ENCODE data around the gene RFWD3. TPM values are rescaled to one million over a fixed set of nuclear protein-coding genes. Genes with fewer than 3 reads are reported as not detected.

The RFWD3 gene
- total and polyA plus RNA-seq, 2 experiments from 2014 or later: 8.2 to 11.1 TPM

- no peaks in the 10 kb centered on the region for H3K9me3 ChIP-seq (ENCODE audit: low read depth)
- no peak overlapping the region for H3K27ac ChIP-seq
- no peaks in the 10 kb centered on the region for H3K4me1 ChIP-seq (ENCODE audit: low read depth)
- TF ChIP-seq CTCF (IDR thresholded peaks at IDR 0.05; ENCODE audit: low read depth, low read length): no peak
- H3K27me3 ChIP-seq: no peaks in the 10 kb centered on the region
- no peaks in the 10 kb centered on the region for H3K36me3 ChIP-seq
- no peak overlapping the region for H3K4me3 ChIP-seq
- DNase-seq (ENCODE audit: low read depth in 1 of 2, low spot score in 1 of 2): no peak
Observed at GRCh38 chr16:74583926-74584666, 82.6 kb downstream of the RFWD3 start.

GRCh38 chr16:74582970-74583369, 83.7 kb downstream of the RFWD3 start:
- no peak for TF ChIP-seq CTCF (IDR thresholded peaks at IDR 0.05; ENCODE audit: low read depth, low read length)
- Histone ChIP-seq H3K36me3 (no peaks in the 10 kb centered on the region), H3K4me3 (no peak overlapping the region), H3K4me1 (ENCODE audit: low read depth) (no peaks in the 10 kb centered on the region), H3K27me3 (no peaks in the 10 kb centered on the region), H3K27ac (no peak overlapping the region), H3K9me3 (ENCODE audit: low read depth) (no peaks in the 10 kb centered on the region)
- DNase-seq (ENCODE audit: low read depth in 1 of 2, low spot score in 1 of 2): no peak

GRCh38 chr16:74580833-74581232, 85.8 kb downstream of the RFWD3 start:
- no peaks in the 10 kb centered on the region for H3K27me3 ChIP-seq
- TF ChIP-seq CTCF (IDR thresholded peaks at IDR 0.05; ENCODE audit: low read depth, low read length): no peak
- no peak overlapping the region for H3K4me3 ChIP-seq
- no peaks in the 10 kb centered on the region for H3K9me3 ChIP-seq (ENCODE audit: low read depth)
- H3K4me1 ChIP-seq (ENCODE audit: low read depth): no peaks in the 10 kb centered on the region
- no peaks in the 10 kb centered on the region for H3K36me3 ChIP-seq
- no peak overlapping the region for H3K27ac ChIP-seq
- no peak for DNase-seq (ENCODE audit: low read depth in 1 of 2, low spot score in 1 of 2)

- Histone ChIP-seq H3K9me3 (ENCODE audit: low read depth) (no peaks in the 10 kb centered on the region), H3K4me3 (no peak overlapping the region), H3K4me1 (ENCODE audit: low read depth) (no peaks in the 10 kb centered on the region), H3K27me3 (no peaks in the 10 kb centered on the region), H3K27ac (no peak overlapping the region), H3K36me3 (no peaks in the 10 kb centered on the region)
- DNase-seq (ENCODE audit: low read depth in 1 of 2, low spot score in 1 of 2): no peak
- no peak for TF ChIP-seq CTCF (IDR thresholded peaks at IDR 0.05; ENCODE audit: low read depth, low read length)
Observed at GRCh38 chr16:74578838-74579237, 87.8 kb downstream of the RFWD3 start.

- H3K27me3 ChIP-seq: no peaks in the 10 kb centered on the region
- H3K36me3 ChIP-seq: no peaks in the 10 kb centered on the region
- no peak for TF ChIP-seq CTCF (IDR thresholded peaks at IDR 0.05; ENCODE audit: low read depth, low read length)
- no peak for DNase-seq (ENCODE audit: low read depth in 1 of 2, low spot score in 1 of 2)
- H3K9me3 ChIP-seq (ENCODE audit: low read depth): no peaks in the 10 kb centered on the region
- H3K27ac ChIP-seq: no peak overlapping the region
- H3K4me1 ChIP-seq (ENCODE audit: low read depth): no peaks in the 10 kb centered on the region
- H3K4me3 ChIP-seq: no peak overlapping the region
Observed at GRCh38 chr16:74578433-74578832, 88.2 kb downstream of the RFWD3 start.
